ENCODE measurements around the gene TMEM151B.

- TF ChIP-seq, protein P1, sequence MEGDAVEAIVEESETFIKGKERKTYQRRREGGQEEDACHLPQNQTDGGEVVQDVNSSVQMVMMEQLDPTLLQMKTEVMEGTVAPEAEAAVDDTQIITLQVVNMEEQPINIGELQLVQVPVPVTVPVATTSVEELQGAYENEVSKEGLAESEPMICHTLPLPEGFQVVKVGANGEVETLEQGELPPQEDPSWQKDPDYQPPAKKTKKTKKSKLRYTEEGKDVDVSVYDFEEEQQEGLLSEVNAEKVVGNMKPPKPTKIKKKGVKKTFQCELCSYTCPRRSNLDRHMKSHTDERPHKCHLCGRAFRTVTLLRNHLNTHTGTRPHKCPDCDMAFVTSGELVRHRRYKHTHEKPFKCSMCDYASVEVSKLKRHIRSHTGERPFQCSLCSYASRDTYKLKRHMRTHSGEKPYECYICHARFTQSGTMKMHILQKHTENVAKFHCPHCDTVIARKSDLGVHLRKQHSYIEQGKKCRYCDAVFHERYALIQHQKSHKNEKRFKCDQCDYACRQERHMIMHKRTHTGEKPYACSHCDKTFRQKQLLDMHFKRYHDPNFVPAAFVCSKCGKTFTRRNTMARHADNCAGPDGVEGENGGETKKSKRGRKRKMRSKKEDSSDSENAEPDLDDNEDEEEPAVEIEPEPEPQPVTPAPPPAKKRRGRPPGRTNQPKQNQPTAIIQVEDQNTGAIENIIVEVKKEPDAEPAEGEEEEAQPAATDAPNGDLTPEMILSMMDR (conservative IDR thresholded peaks at IDR 0.05) = no peak
- no peak for TF ChIP-seq ZFX (IDR thresholded peaks at IDR 0.05)
Observed at GRCh38 chr6:44352259-44352658, 82.0 kb downstream of the TMEM151B start.
